ENCODE results near the gene ZSWIM3. TPM values are rescaled to one million over a fixed set of nuclear protein-coding genes. Genes with fewer than 3 reads are reported as not detected.

The ZSWIM3 gene
- total and polyA plus RNA-seq, 9 donors, result 1.8 to 7.5 (median 4.7) TPM

GRCh38 chr20:45913116-45913515 lies 55.7 kb downstream of the ZSWIM3 start:
- no peak overlapping the region for H3K4me3 ChIP-seq
- H3K36me3 ChIP-seq, result no peaks in the 10 kb centered on the region
- no peaks in the 10 kb centered on the region for H3K9me3 ChIP-seq
- H3K27ac ChIP-seq, result no peak overlapping the region
- no peak for TF ChIP-seq EP300 (IDR thresholded peaks at IDR 0.05)
- 57 to 71% (median 64%) methylated on average over 5 of the region's 5 CpGs for WGBS, 3 donors
- intact Hi-C loops (cut with DNase I), result no loop called here
- peaks cover 8% of the 10 kb centered on the region for H3K4me1 ChIP-seq (ENCODE audit: insufficient read depth)
- H3K27me3 ChIP-seq, result no peaks in the 10 kb centered on the region
- peak in 1 of 5 donors; percentile 15 for DNase-seq

DNA sequence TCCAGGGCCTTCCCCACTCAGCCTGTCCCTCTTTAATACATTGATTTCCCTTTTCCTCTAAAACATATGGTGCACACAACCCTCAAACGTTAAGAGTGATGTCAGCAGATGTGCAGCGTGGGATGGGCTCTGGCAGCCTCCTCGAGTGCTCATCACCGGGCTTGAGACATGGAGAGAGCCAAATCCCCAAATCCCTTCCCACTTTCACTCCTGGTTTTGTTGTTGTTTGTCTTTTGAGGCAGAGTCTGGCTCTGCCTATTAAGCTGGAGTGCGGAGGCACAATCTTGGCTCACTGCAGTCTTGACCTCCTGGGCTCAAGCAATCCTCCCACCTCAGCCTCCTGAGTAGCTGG lies 60.4 kb downstream of the ZSWIM3 start:
- H3K4me1 ChIP-seq (ENCODE audit: insufficient read depth), result peaks cover 31% of the 10 kb centered on the region
- WGBS, 3 donors, result 4 to 15% (median 12%) methylated on average over 5 of the region's 5 CpGs

GRCh38 chr20:45918182-45918737 lies 60.8 kb downstream of the ZSWIM3 start:
- Histone ChIP-seq H3K4me3 (no peak overlapping the region), H3K36me3 (no peaks in the 10 kb centered on the region), H3K27me3 (no peaks in the 10 kb centered on the region), H3K4me1 (ENCODE audit: insufficient read depth) (peaks cover 31% of the 10 kb centered on the region), H3K27ac (peak overlapping the region; percentile 60 to 78), H3K9me3 (no peaks in the 10 kb centered on the region)
- peak in 1 of 5 donors; percentile 29 for DNase-seq
- TF ChIP-seq POLR2A (IDR thresholded peaks at IDR 0.05) (no peak), EP300 (IDR thresholded peaks at IDR 0.05) (no peak)
- TF ChIP-seq, protein P1, sequence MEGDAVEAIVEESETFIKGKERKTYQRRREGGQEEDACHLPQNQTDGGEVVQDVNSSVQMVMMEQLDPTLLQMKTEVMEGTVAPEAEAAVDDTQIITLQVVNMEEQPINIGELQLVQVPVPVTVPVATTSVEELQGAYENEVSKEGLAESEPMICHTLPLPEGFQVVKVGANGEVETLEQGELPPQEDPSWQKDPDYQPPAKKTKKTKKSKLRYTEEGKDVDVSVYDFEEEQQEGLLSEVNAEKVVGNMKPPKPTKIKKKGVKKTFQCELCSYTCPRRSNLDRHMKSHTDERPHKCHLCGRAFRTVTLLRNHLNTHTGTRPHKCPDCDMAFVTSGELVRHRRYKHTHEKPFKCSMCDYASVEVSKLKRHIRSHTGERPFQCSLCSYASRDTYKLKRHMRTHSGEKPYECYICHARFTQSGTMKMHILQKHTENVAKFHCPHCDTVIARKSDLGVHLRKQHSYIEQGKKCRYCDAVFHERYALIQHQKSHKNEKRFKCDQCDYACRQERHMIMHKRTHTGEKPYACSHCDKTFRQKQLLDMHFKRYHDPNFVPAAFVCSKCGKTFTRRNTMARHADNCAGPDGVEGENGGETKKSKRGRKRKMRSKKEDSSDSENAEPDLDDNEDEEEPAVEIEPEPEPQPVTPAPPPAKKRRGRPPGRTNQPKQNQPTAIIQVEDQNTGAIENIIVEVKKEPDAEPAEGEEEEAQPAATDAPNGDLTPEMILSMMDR (IDR thresholded peaks at IDR 0.05), result no peak
- intact Hi-C loops (cut with DNase I), result no loop called here
- 15 to 22% (median 17%) methylated on average over 5 of the region's 5 CpGs for WGBS, 3 donors

More for the DNA sequence above, 60.4 kb downstream of the ZSWIM3 start:
- Histone ChIP-seq H3K9me3 (no peaks in the 10 kb centered on the region), H3K36me3 (no peaks in the 10 kb centered on the region), H3K27me3 (no peaks in the 10 kb centered on the region), H3K27ac (peak overlapping the region; percentile 60 to 78), H3K4me3 (no peak overlapping the region)
- DNase-seq, result peak in 4 of 5 donors; percentile 62 to 79 (median 74)
- intact Hi-C loops (cut with DNase I), result no loop called here
- TF ChIP-seq, protein P1 (IDR thresholded peaks at IDR 0.05), result no peak
- TF ChIP-seq EP300 (IDR thresholded peaks at IDR 0.05) (no peak), POLR2A (IDR thresholded peaks at IDR 0.05) (no peak)

GRCh38 chr20:45918779-45919537 lies 61.5 kb downstream of the ZSWIM3 start:
- Histone ChIP-seq H3K27ac (peak overlapping the region; percentile 60 to 78), H3K36me3 (no peaks in the 10 kb centered on the region), H3K9me3 (no peaks in the 10 kb centered on the region), H3K27me3 (no peaks in the 10 kb centered on the region), H3K4me3 (no peak overlapping the region), H3K4me1 (ENCODE audit: insufficient read depth) (peaks cover 31% of the 10 kb centered on the region)
- peak in 2 of 5 donors; percentile 33 to 58 for DNase-seq
- 64 to 70% (median 67%) methylated on average over 12 of the region's 12 CpGs for WGBS, 3 donors
- intact Hi-C loops (cut with DNase I), result no loop called here
- TF ChIP-seq, protein P1 (IDR thresholded peaks at IDR 0.05), result no peak
- no peak for TF ChIP-seq EP300 (IDR thresholded peaks at IDR 0.05)
- no peak for TF ChIP-seq POLR2A (IDR thresholded peaks at IDR 0.05)
